ENCODE measurements around the gene NSUN4. TPM values are rescaled to one million over a fixed set of nuclear protein-coding genes. Genes with fewer than 3 reads are reported as not detected.
"Not testable (repeated sequence)": the region's sequence is repeated elsewhere in the genome, so short reads cannot be mapped to it uniquely, and the experiment has no call there.

NSUN4 gene
- total and polyA plus RNA-seq, 8 donors = 1.2 to 56.7 (median 11.4) TPM

DNA sequence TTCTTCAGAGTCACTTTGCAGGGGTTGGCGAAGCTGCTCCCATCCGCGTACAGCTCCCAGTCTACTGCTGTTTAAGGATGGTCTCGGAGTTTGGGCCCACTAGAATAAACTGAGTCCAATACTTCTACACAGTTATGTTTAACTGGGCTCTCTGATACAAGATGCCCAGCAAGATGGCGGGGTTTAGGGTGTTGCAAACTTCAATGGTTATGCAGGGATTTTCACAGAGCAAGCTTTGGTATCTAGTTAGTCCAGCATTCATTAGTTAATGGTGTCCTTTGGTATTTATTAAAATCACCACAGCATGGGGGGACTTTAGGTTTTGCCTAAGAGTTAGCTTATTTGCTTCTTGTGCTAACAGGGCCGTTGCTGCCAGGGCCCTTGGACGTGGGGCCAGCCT lies 12.4 kb upstream of the NSUN4 start:
- intact Hi-C loops (cut with DNase I; ENCODE audit: low total_unique reads); H3K36me3 ChIP-seq: not testable (repeated sequence)

DNA sequence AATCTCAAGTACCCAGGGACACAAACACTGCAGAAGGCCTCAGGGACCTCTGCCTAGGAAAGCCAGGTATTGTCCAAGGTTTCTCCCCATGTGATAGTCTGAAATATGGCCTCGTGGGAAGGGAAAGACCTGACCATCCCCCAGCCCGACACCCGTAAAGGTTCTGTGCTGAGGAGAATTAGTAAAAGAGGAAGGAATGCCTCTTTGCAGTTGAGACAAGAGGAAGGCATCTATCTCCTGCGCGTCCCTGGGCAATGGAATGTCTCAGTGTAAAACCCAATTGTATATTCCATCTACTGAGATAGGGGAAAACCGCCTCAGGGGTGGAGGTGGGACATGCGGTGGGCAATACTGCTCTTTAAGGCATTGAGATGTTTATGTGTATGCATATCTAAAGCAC lies 10.8 kb upstream of the NSUN4 start:
- 56 to 76% (median 70%) methylated on average over 5 to 7 of the region's 7 CpGs for WGBS, 5 donors
- intact Hi-C loops (cut with DNase I; ENCODE audit: low total_unique reads); H3K9me3 ChIP-seq; DNase-seq; H3K36me3 ChIP-seq; H3K4me1 ChIP-seq; H3K4me3 ChIP-seq; H3K27ac ChIP-seq; H3K27me3 ChIP-seq: not testable (repeated sequence)

More for the DNA sequence above, 12.4 kb upstream of the NSUN4 start:
- not testable (repeated sequence) for DNase-seq, H3K4me3 ChIP-seq, H3K27me3 ChIP-seq, H3K9me3 ChIP-seq, H3K4me1 ChIP-seq, H3K27ac ChIP-seq
- 90 to 95% (median 93%) methylated on average over 7 of the region's 7 CpGs for WGBS, 5 donors

DNA sequence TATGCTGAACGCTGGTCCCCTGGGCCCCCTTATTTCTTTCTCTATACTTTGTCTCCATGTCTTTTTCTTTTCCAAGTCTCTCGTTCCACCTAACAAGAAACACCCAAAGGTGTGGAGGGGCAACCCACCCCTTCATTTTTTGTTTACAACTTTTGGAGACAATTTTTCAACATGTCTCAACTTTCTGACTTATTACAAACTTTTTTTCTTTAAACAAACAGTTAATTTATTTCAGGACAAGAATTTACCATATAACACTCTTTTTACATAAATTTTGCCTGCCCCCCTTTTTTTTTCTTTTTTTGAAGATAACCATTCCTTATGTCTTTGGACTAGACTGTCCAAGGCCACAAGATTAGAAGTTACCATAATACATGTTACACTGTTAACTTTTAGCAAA lies 10.2 kb upstream of the NSUN4 start:
- H3K9me3 ChIP-seq; H3K27ac ChIP-seq; DNase-seq; H3K36me3 ChIP-seq; H3K27me3 ChIP-seq; intact Hi-C loops (cut with DNase I; ENCODE audit: low total_unique reads); H3K4me3 ChIP-seq; H3K4me1 ChIP-seq: not testable (repeated sequence)
- 83 to 89% (median 86%) methylated on average over 2 of the region's 2 CpGs for WGBS, 5 donors

GRCh38 chr1:46331786-46332540 lies 8.6 kb upstream of the NSUN4 start:
- H3K27me3 ChIP-seq; H3K36me3 ChIP-seq; H3K4me3 ChIP-seq; DNase-seq; intact Hi-C loops (cut with DNase I; ENCODE audit: low total_unique reads); H3K4me1 ChIP-seq; H3K9me3 ChIP-seq: not testable (repeated sequence)
- 70 to 83% (median 75%) methylated on average over 24 of the region's 24 CpGs for WGBS, 5 donors
- peak overlapping the region in 2 of 5 donors; percentile 27 to 38 for H3K27ac ChIP-seq

DNA sequence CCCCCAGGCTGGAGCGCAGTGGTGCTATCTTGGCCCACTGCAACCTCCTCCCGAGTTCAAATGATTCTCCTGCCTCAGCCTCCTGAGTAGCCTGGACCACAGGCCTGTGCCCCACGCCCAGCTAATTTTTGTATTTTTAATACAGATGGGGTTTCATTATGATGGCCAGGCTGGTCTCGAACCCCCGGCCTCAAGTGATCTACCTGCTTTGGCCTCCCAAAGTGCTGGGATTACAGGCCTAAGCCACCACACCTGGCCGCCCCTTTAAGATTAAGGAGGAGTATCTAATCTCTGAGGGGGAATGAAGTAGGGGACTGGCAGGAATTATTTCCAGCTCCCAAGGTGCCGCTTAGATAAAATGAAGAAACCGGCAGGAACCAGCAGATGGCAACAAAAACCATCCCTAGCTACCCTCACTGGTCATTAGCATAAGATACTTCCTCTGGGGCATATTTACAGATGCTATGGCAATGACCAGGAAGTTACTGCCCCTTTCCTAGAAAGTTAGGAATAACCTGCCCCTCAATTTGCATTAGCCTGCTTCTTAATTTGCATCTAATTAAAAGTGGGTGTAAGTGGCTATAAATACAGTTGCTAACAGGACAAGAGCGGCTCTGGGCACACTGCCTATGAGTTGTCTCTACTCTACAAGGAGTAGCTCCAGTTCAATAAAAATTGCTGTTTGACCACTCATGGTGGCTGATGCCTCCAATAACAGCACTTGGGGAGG lies 7.1 kb upstream of the NSUN4 start:
- Histone ChIP-seq H3K27ac (no peak overlapping the region), H3K4me1 (no peaks in the 10 kb centered on the region), H3K36me3 (no peaks in the 10 kb centered on the region), H3K4me3 (no peak overlapping the region), H3K9me3 (no peaks in the 10 kb centered on the region), H3K27me3 (no peaks in the 10 kb centered on the region)
- DNase-seq = peak in 1 of 2 donors; percentile 52
- WGBS, 5 donors = 70 to 84% (median 74%) methylated on average over 7 to 9 of the region's 9 CpGs
- intact Hi-C loops (cut with DNase I; ENCODE audit: low total_unique reads) = no loop called here
- TF ChIP-seq CTCF (IDR thresholded peaks at IDR 0.05) = no peak
- TF ChIP-seq EP300 (IDR thresholded peaks at IDR 0.05) = no peak
- TF ChIP-seq POLR2A (IDR thresholded peaks at IDR 0.05) = no peak
- no peak for TF ChIP-seq POLR2AphosphoS5 (IDR thresholded peaks at IDR 0.05)

DNA sequence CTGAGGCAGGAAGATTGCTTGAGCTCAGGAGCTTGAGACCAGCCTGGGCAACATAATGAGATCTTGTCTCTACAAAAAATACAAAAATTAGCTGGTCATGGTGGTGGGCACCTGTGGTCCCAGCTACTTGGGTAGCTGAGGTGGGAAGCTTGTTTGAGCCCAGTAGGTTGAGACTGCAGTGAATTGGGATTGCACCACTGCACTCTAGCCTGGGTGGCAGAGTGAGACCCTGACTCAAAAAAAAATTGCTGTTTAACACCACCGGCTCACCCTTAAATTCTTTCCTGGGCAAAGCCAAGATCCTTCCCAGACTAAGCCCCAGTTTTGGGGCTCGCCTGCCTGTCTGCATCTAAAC lies 6.6 kb upstream of the NSUN4 start:
- DNase-seq = no peak
- no peaks in the 10 kb centered on the region for H3K4me1 ChIP-seq

More for the DNA sequence above, 6.6 kb upstream of the NSUN4 start:
- H3K27me3 ChIP-seq = no peaks in the 10 kb centered on the region
- TF ChIP-seq CTCF (IDR thresholded peaks at IDR 0.05) (no peak), EP300 (IDR thresholded peaks at IDR 0.05) (no peak), POLR2AphosphoS5 (IDR thresholded peaks at IDR 0.05) (no peak)
- H3K4me3 ChIP-seq = no peak overlapping the region
- H3K36me3 ChIP-seq = no peaks in the 10 kb centered on the region
- H3K27ac ChIP-seq = no peak overlapping the region
- intact Hi-C loops (cut with DNase I; ENCODE audit: low total_unique reads) = no loop called here
- no peaks in the 10 kb centered on the region for H3K9me3 ChIP-seq
- WGBS, 5 donors = 71 to 92% (median 85%) methylated on average over 2 of the region's 2 CpGs
